PC-9 (cell line): Measurements from ENCODE around the gene EEPD1.

Source experiments
- CTCF ChIP-seq: fragments of 200-600 bp; sonication (generic); conservative IDR thresholded peaks from 2 replicates; pipeline ENCODE4 v1.6.1; 2017; ENCODE audit warnings: mixed run types, antibody characterized with exemption, mild to moderate bottlenecking, moderate library complexity
- EZH2 ChIP-seq: fragments of 200-600 bp; sonication (generic); IDR thresholded peaks from 2 replicates; pipeline ENCODE4 v1.8.0; 2017; ENCODE audit warnings: antibody characterized with exemption, low read depth

GRCh38 chr7:36283181-36283580 is 130.1 kb downstream of the EEPD1 start:
- TF ChIP-seq CTCF (no peak), EZH2 (no peak)
